Suprapubic skin (tissue), 3 donors: ENCODE results near the gene MKX.

Source experiments
- POLR2A ChIP-seq, 2 donors: fragments of 450-650 bp; IDR thresholded peaks; one replicate each; pipeline ENCODE4 v1.6.1; 2017; ENCODE audit warnings: antibody characterized with exemption in 2 of 2, mild to moderate bottlenecking in 2 of 2, moderate library complexity in 2 of 2
- TF ChIP-seq, protein P1 (sequence below), 2 donors: fragments of 200-600 bp in 1 of 2; fragments of 450-650 bp in 1 of 2; sonication (generic) in 1 of 2; IDR thresholded peaks; one replicate each; pipeline ENCODE4 v1.5.1; 2016 to 2019; ENCODE audit warnings: antibody characterized with exemption in 2 of 2, mild to moderate bottlenecking in 1 of 2, moderate library complexity in 1 of 2

- TF ChIP-seq, protein P1, sequence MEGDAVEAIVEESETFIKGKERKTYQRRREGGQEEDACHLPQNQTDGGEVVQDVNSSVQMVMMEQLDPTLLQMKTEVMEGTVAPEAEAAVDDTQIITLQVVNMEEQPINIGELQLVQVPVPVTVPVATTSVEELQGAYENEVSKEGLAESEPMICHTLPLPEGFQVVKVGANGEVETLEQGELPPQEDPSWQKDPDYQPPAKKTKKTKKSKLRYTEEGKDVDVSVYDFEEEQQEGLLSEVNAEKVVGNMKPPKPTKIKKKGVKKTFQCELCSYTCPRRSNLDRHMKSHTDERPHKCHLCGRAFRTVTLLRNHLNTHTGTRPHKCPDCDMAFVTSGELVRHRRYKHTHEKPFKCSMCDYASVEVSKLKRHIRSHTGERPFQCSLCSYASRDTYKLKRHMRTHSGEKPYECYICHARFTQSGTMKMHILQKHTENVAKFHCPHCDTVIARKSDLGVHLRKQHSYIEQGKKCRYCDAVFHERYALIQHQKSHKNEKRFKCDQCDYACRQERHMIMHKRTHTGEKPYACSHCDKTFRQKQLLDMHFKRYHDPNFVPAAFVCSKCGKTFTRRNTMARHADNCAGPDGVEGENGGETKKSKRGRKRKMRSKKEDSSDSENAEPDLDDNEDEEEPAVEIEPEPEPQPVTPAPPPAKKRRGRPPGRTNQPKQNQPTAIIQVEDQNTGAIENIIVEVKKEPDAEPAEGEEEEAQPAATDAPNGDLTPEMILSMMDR (IDR thresholded peaks at IDR 0.05) = no peak
- no peak for TF ChIP-seq POLR2A (IDR thresholded peaks at IDR 0.05)
These were observed 118.7 kb downstream of the MKX start for GRCh38 chr10:27626890-27627289.
